D721Med (cell line): ENCODE measurements around the gene CD300LD.

Source experiments
- DNase-seq: peaks from one replicate; pipeline ENCODE4 v3.0.0; 2011; ENCODE audit warnings: low spot score; ENCODE audit not compliant: insufficient read length
- FAIRE-seq: peaks from 2 replicates; lab custom pipeline; 2011; peaks lifted over from hg19 to GRCh38; lab: Jason Lieb, UNC
- CTCF ChIP-seq: IDR thresholded peaks from 2 replicates; pipeline ENCODE4 v1.5.1; 2012; ENCODE audit warnings: mild to moderate bottlenecking, control low read depth; ENCODE audit not compliant: insufficient read depth; ENCODE audit errors: missing control alignments

The CD300LD gene

GRCh38 chr17:74571621-74572270, 20.3 kb downstream of the CD300LD start:
- TF ChIP-seq CTCF = no peak
- DNase-seq (no peak), FAIRE-seq (no peak)

GRCh38 chr17:74569020-74570003, 22.8 kb downstream of the CD300LD start:
- DNase-seq (no peak), FAIRE-seq (no peak)

GRCh38 chr17:74568106-74568873, 23.8 kb downstream of the CD300LD start:
- no peak for DNase-seq
- TF ChIP-seq CTCF = no peak
- no peak for FAIRE-seq

More at GRCh38 chr17:74569020-74570003, 22.8 kb downstream of the CD300LD start:
- no peak for TF ChIP-seq CTCF

GRCh38 chr17:74567397-74567796, 24.7 kb downstream of the CD300LD start, which contains the start of gene CD300H:
Gene CD300H, minus strand, starts transcription at chr17:74567509.
- no peak for DNase-seq
- no peak for FAIRE-seq
- no peak for TF ChIP-seq CTCF

GRCh38 chr17:74566132-74566753, 25.8 kb downstream of the CD300LD start:
- TF ChIP-seq CTCF = peak; percentile 65
- FAIRE-seq (no peak), DNase-seq (no peak)

- no peak for DNase-seq
- no peak for TF ChIP-seq CTCF
- no peak for FAIRE-seq
Observed at GRCh38 chr17:74565126-74565525, 27.0 kb downstream of the CD300LD start.
